HG02798 (cell line): ENCODE results near the gene LCE2A.

ENCODE experiments used
- ATAC-seq: cut with Tn5 transposase; IDR thresholded peaks from one replicate; pipeline ENCODE4 v1.9.1; 2021; ENCODE audit warnings: mild to moderate bottlenecking; ENCODE audit not compliant: unreplicated experiment, poor library complexity

The LCE2A gene

DNA sequence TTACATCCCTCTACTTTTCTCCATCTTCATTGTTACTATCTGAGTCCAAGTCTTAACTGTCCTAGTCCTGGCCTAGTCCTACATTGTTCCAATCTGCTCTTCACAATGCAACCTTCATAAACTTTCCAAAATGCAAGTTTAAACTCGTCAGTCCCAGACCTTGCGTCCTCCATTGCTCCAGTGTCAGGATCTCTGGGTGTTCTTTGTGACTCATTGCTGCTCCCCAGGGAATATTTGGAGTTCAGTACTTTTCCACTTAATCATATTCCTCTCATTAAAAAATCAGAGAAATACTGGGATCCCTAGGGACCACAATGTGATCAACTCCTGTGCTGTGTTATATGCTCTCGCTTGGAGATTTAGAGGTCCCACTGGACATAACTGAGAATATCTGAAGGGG, 41.7 kb downstream of the LCE2A start:
- ATAC-seq = no peak

DNA sequence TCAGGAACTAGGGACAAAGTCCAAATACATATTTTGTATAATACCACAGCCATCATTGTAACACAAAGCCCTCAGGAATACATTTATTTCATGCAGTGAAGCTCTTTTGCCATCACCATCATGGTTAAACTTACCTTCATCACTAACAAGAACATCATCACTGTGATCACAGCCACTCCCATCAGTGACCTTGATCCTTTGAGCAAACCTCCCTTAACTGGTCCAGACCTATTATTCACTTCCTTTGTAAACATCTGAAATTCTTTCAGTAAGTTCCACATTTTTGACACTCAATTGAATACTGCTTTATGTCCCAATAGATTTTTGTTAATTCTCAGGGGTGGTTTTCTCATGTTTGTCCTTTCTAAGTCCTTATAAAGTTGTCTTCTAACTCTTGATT, 43.5 kb downstream of the LCE2A start:
- no peak for ATAC-seq

DNA sequence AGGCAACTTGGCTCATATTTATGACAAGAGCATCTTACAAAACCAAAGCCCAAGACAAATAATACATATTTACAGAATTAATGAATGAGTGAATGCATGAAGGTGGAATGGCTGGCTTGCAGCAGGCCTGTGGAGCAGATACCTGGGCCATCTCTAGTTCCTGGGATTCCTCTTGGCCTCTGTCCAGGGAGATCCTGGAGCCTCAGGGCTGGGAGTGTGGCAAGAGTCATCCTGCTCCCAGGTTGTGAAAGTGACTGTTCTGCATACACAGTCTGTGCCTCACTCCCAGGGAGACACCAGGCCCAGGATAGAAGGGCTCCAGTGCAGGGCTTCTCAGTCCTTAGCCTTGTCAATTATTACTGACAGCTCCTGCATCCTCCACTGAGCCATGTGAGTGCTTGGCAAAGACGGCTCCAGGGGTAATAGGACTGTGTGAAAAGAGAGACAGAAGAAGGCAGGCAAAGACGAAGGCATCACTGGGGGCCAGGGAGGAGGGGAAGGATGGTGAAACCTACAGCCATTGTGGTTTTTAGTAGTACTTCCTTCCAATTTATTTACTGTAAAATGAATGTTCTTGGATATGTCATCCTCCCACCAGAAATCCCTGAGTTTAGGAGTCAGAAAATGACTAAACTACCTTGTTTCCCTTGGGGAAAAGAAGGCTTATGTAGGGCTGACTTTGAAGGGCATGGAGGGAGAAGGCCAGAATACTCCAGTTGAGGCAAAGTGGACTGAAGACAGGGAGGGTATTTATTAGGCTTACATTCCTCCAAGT, 45.4 kb downstream of the LCE2A start:
- no peak for ATAC-seq

DNA sequence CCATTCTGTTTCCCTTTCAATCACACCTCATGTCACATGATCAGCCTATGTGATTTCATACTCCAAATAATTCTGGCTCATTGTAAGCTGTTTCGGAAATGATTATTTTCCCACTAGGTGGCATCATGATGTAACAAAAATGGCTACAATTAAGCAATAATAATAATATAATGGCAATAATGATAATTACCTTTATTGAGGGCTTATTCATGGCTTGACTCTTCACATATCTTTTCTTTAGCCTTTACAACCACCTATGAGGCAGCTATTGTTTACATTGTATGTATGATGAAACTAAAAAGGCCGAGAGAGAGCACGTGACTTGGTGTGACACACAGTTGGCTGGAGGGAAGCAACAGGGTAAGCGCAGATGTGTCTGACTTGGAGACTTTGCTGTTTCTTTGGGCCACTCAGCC, 47.2 kb downstream of the LCE2A start:
- ATAC-seq = no peak

DNA sequence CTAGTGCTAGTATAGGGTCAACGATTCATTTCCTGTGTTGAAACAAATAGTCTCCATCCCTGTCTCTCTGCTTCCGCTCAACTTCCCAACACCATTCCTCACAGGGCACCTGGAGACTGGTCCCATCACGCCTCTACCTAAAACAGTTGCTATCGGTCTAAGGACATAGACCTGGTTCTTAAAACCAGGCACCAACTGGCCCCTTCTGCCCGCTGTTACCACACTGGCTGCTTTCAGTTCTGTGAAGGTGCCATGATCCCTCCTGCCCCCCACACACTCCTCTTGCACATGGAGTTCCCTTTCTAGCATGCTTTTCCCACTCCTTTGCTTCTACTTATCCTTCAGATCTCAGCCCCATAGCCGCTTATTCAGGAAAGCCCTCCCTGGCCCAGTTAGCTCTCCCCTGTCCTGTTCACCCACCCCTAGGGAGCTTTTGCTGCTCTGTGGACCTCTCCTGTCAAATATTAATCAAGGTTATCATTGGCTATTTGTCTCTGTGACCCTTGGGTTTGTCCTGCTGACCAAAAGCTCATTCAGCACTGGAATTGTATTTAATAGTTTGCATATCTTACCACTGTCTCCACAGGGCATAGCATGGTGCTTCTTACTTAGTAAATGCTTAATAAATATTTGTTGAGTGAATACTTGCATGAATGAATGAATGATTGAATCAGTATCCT, 47.8 kb downstream of the LCE2A start:
- no peak for ATAC-seq

DNA sequence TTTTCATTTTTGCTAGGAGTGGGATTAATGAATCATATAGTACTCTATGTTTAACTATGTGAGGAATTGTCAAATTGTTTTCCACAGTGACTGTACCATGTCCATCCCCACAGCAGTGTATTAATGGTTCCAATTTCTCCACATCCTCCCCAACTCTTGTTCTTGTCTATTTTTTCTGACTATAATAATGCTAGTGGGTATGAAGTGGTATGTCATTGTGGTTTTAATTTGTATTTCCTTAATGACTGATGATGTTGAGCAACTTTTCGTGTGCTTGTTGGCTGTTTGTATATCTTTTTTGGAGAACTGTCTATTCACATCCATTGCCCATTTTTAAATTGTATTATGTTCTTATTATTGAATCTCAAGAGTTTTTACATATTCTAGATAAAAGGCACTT, 49.7 kb downstream of the LCE2A start:
- no peak for ATAC-seq
